A549 (cell line): ENCODE results near the gene ZIC2. TPM values are rescaled to one million over a fixed set of nuclear protein-coding genes. Genes with fewer than 3 reads are reported as not detected.

ENCODE experiments used
- ATAC-seq, 2 experiments: fragments of 200-7000 bp in 1 of 2; fragments of >200 bp in 1 of 2; cut with Nextera tagmentation in 1 of 2; cut with Tn5 transposase in 1 of 2; 3 replicates each; pipeline versions ENCODE4 v1.8.0 to v1.9.1; 2018 to 2020; ENCODE audit warnings: mild to moderate bottlenecking in 1 of 2, moderate library complexity in 1 of 2
- CTCF ChIA-PET: fragments of 300-600 bp; sonication (Branson Sonifier 250); formaldehyde crosslinking; extraction: SDS; loops from one replicate; lab custom pipeline; 2021; ENCODE audit warnings: antibody characterized with exemption, inconsistent platforms; lab: Yijun Ruan, JAX
- POLR2A ChIA-PET: fragments of 350-600 bp; formaldehyde crosslinking; extraction: SDS; loops from one replicate; lab custom pipeline; 2021; ENCODE audit warnings: antibody characterized with exemption, inconsistent platforms; lab: Yijun Ruan, JAX
- DNase-seq, 2 experiments: peaks; one replicate each; pipeline versions ENCODE4 v3.0.0 to v3.0.0-alpha.2; 2011 to 2016; ENCODE audit warnings: low read depth in 1 of 2, low spot score in 1 of 2
- FAIRE-seq: peaks from 2 replicates; lab custom pipeline; 2011; peaks lifted over from hg19 to GRCh38; lab: Jason Lieb, UNC
- H3K27ac ChIP-seq, 2 experiments: fragments of >200 bp; sonication (Bioruptor Twin); formaldehyde crosslinking; 3 replicates each; pipeline ENCODE4 v1.5.1; 2016 to 2017
- H3K4me1 ChIP-seq: fragments of >200 bp; sonication (Bioruptor Twin); formaldehyde crosslinking; 3 replicates; pipeline ENCODE4 v1.6.1; 2016
- H3K4me2 ChIP-seq: fragments of >200 bp; sonication (Bioruptor Twin); formaldehyde crosslinking; 3 replicates; pipeline ENCODE4 v1.6.1; 2016
- H3K4me3 ChIP-seq: fragments of >200 bp; sonication (Bioruptor Twin); formaldehyde crosslinking; 3 replicates; pipeline ENCODE4 v1.5.1; 2016
- H3K9me3 ChIP-seq: fragments of >200 bp; sonication (Bioruptor Twin); formaldehyde crosslinking; 3 replicates; pipeline ENCODE4 v1.6.1; 2016
- CBX2 ChIP-seq: fragments of 200-600 bp; sonication (generic); IDR thresholded peaks from 2 replicates; pipeline ENCODE4 v1.6.1; 2016; ENCODE audit warnings: low read depth, mild to moderate bottlenecking, borderline replicate concordance
- EHMT2 ChIP-seq: fragments of 200-600 bp; sonication (generic); IDR thresholded peaks from 2 replicates; pipeline ENCODE4 v1.6.1; 2016; ENCODE audit warnings: antibody characterized with exemption, low read depth, mild to moderate bottlenecking, moderate library complexity
- FOSL2 ChIP-seq, 2 experiments: fragments of 450-650 bp in 1 of 2; fragments of >200 bp in 1 of 2; sonication (Bioruptor Twin) in 1 of 2; formaldehyde crosslinking; IDR thresholded peaks; 2 replicates each; pipeline versions ENCODE4 v1.5.0 to v1.6.1; 2016 to 2020; ENCODE audit warnings: mild to moderate bottlenecking in 1 of 2, moderate library complexity in 1 of 2
- FOXS1 ChIP-seq: fragments of 250-450 bp; sonication (Bioruptor Pico); IDR thresholded peaks from 2 replicates; pipeline ENCODE4 v1.5.0; 2020; ENCODE audit warnings: mild to moderate bottlenecking, moderate library complexity
- HDAC2 ChIP-seq: fragments of 200-600 bp; sonication (generic); IDR thresholded peaks from 2 replicates; pipeline ENCODE4 v1.6.1; 2016
- JUN ChIP-seq, 2 experiments: fragments of >200 bp; sonication (Bioruptor Twin); formaldehyde crosslinking; IDR thresholded peaks; 2 replicates in 1 of 2; 3 replicates in 1 of 2; pipeline ENCODE4 v1.6.1; 2016 to 2017
- MYC ChIP-seq: IDR thresholded peaks from 2 replicates; pipeline ENCODE4 v1.6.1; 2012; ENCODE audit warnings: mild to moderate bottlenecking, inconsistent platforms, low read length, improper control_type of control experiment, borderline replicate concordance
- NFE2L2 ChIP-seq: fragments of 150-350 bp; conservative IDR thresholded peaks from 2 replicates; pipeline ENCODE4 v1.6.1; 2014; ENCODE audit warnings: low read length
- NR3C1 ChIP-seq: fragments of >200 bp; sonication (Bioruptor Twin); formaldehyde crosslinking; IDR thresholded peaks from 3 replicates; pipeline ENCODE4 v1.6.1; 2017
- POLR2AphosphoS2 ChIP-seq: conservative IDR thresholded peaks from 2 replicates; pipeline ENCODE4 v1.6.1; 2012; ENCODE audit warnings: low read length, improper control_type of control experiment, inconsistent platforms
- RARB ChIP-seq: fragments of 250-450 bp; sonication (Bioruptor Pico); IDR thresholded peaks from 2 replicates; pipeline ENCODE4 v1.8.0; 2021; ENCODE audit warnings: mild to moderate bottlenecking, moderate library complexity
- RCOR1 ChIP-seq: fragments of 150-350 bp; IDR thresholded peaks from 2 replicates; pipeline ENCODE4 v1.6.1; 2014; ENCODE audit warnings: antibody characterized with exemption, low read length, low read depth
- RFX5 ChIP-seq: fragments of 450-650 bp; IDR thresholded peaks from 2 replicates; pipeline ENCODE4 v1.7.1; 2014; ENCODE audit warnings: antibody characterized with exemption, mild to moderate bottlenecking, moderate library complexity
- RNF2 ChIP-seq: fragments of 200-600 bp; sonication (generic); IDR thresholded peaks from 2 replicates; pipeline ENCODE4 v1.6.1; 2016; ENCODE audit warnings: low read depth, mild to moderate bottlenecking, antibody characterized with exemption, moderate library complexity, borderline replicate concordance
- TFCP2L1 ChIP-seq: fragments of 250-450 bp; sonication (Bioruptor Pico); IDR thresholded peaks from 2 replicates; pipeline ENCODE4 v1.5.0; 2021; ENCODE audit warnings: mild to moderate bottlenecking
- TP53 ChIP-seq: fragments of 250-450 bp; sonication (Bioruptor Pico); IDR thresholded peaks from 2 replicates; pipeline ENCODE4 v1.5.0; 2021; ENCODE audit warnings: mild to moderate bottlenecking, moderate library complexity
- WGBS: methylation state at CpG from one replicate; pipeline ENCODE4 v1.1.6; 2017; ENCODE audit errors: missing lambda C conversion rate; 5-methylcytosine and 5-hydroxymethylcytosine counted together
- polyA plus RNA-seq, 4 experiments: library from polyadenylated mRNA; depleted of rRNA in 3 of 4; stranded (reverse); fragments of >200 nt; fragmentation: RNase III in 1 of 4; extraction: RNeasy Plus Mini Kit Qiagen cat#74134 plus additional on column Dnase treatment in 1 of 4; gene quantifications; 2 replicates in 3 of 4; 3 replicates in 1 of 4; pipeline ENCODE4 v1.2.3, GENCODE V29; 2011 to 2017
- TF ChIP-seq, protein P1 (sequence below): fragments of >200 bp; sonication (Bioruptor Twin); formaldehyde crosslinking; IDR thresholded peaks from 3 replicates; pipeline ENCODE4 v1.5.1; 2016
- TF ChIP-seq, protein P2 (sequence below): fragments of >200 bp; sonication (Bioruptor Twin); formaldehyde crosslinking; IDR thresholded peaks from 3 replicates; pipeline ENCODE4 v1.6.1; 2016
- TF ChIP-seq, protein P3 (sequence below): IDR thresholded peaks from 2 replicates; pipeline ENCODE4 v1.6.1; 2012; ENCODE audit warnings: low read depth, borderline replicate concordance
- TF ChIP-seq, protein P4 (sequence below): fragments of 250-450 bp; sonication (Bioruptor Pico); IDR thresholded peaks from 2 replicates; pipeline ENCODE4 v1.5.0; 2021; ENCODE audit warnings: mild to moderate bottlenecking, moderate library complexity, borderline replicate concordance
- TF ChIP-seq, protein P5 (sequence below): IDR thresholded peaks from 2 replicates; pipeline ENCODE4 v1.6.1; 2012
- TF ChIP-seq, protein P6 (sequence below): fragments of 450-650 bp; IDR thresholded peaks from 2 replicates; pipeline ENCODE4 v1.6.1; 2014; ENCODE audit warnings: antibody characterized with exemption
- TF ChIP-seq, protein P7 (sequence below): fragments of >200 bp; sonication (Bioruptor Twin); formaldehyde crosslinking; IDR thresholded peaks from 2 replicates; pipeline ENCODE4 v1.6.1; 2016

Gene ZIC2
- polyA plus RNA-seq, 2 of the 4 experiments (the other 2 are of a cell fraction) = 2.1 to 10.3 TPM

DNA sequence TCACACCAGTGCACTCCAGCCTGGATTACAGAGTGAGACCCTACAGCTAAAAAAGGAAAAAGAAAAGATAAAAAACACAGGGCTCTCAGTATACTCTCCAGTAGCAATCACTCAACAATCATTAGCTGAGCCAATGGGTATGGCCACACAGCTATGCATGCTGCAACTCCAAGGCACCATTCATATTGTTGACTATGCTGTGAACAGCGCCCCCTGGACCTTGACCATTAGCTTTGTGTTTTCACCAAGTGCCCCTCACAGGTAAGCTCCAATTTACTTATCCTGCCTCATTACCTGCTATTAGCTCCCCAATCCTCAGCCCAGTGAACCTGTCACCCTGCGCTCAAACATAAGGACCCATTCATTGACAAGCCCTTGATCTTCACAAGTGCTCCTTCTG is 45.8 kb upstream of the ZIC2 start:
- no peak for FAIRE-seq
- H3K9me3 ChIP-seq = no peaks in the 10 kb centered on the region
- H3K4me3 ChIP-seq = no peak overlapping the region
- ATAC-seq = no peak
- WGBS = 61% methylated on average over 2 of the region's 2 CpGs
- no peak for DNase-seq
- POLR2A ChIA-PET = no interaction called here
- TF ChIP-seq RNF2 (no peak), TP53 (CRISPR knock-in tag) (no peak), FOXS1 (CRISPR knock-in tag) (no peak), TFCP2L1 (CRISPR knock-in tag) (no peak), NR3C1 (no peak), NFE2L2 (no peak), FOSL2 (IDR thresholded peaks at IDR 0.05) (no peak), FOSL2 (CRISPR knock-in tag; IDR thresholded peaks at IDR 0.05) (no peak), RCOR1 (no peak), RARB (no peak), MYC (no peak)
- TF ChIP-seq, protein P1, sequence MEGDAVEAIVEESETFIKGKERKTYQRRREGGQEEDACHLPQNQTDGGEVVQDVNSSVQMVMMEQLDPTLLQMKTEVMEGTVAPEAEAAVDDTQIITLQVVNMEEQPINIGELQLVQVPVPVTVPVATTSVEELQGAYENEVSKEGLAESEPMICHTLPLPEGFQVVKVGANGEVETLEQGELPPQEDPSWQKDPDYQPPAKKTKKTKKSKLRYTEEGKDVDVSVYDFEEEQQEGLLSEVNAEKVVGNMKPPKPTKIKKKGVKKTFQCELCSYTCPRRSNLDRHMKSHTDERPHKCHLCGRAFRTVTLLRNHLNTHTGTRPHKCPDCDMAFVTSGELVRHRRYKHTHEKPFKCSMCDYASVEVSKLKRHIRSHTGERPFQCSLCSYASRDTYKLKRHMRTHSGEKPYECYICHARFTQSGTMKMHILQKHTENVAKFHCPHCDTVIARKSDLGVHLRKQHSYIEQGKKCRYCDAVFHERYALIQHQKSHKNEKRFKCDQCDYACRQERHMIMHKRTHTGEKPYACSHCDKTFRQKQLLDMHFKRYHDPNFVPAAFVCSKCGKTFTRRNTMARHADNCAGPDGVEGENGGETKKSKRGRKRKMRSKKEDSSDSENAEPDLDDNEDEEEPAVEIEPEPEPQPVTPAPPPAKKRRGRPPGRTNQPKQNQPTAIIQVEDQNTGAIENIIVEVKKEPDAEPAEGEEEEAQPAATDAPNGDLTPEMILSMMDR = no peak
- TF ChIP-seq, protein P2, sequence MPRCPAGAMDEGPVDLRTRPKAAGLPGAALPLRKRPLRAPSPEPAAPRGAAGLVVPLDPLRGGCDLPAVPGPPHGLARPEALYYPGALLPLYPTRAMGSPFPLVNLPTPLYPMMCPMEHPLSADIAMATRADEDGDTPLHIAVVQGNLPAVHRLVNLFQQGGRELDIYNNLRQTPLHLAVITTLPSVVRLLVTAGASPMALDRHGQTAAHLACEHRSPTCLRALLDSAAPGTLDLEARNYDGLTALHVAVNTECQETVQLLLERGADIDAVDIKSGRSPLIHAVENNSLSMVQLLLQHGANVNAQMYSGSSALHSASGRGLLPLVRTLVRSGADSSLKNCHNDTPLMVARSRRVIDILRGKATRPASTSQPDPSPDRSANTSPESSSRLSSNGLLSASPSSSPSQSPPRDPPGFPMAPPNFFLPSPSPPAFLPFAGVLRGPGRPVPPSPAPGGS = no peak
- TF ChIP-seq, protein P3, sequence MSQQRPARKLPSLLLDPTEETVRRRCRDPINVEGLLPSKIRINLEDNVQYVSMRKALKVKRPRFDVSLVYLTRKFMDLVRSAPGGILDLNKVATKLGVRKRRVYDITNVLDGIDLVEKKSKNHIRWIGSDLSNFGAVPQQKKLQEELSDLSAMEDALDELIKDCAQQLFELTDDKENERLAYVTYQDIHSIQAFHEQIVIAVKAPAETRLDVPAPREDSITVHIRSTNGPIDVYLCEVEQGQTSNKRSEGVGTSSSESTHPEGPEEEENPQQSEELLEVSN = no peak
- TF ChIP-seq, protein P4, sequence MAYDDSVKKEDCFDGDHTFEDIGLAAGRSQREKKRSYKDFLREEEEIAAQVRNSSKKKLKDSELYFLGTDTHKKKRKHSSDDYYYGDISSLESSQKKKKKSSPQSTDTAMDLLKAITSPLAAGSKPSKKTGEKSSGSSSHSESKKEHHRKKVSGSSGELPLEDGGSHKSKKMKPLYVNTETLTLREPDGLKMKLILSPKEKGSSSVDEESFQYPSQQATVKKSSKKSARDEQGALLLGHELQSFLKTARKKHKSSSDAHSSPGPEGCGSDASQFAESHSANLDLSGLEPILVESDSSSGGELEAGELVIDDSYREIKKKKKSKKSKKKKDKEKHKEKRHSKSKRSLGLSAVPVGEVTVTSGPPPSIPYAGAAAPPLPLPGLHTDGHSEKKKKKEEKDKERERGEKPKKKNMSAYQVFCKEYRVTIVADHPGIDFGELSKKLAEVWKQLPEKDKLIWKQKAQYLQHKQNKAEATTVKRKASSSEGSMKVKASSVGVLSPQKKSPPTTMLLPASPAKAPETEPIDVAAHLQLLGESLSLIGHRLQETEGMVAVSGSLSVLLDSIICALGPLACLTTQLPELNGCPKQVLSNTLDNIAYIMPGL (CRISPR knock-in tag) = no peak
- TF ChIP-seq, protein P5, sequence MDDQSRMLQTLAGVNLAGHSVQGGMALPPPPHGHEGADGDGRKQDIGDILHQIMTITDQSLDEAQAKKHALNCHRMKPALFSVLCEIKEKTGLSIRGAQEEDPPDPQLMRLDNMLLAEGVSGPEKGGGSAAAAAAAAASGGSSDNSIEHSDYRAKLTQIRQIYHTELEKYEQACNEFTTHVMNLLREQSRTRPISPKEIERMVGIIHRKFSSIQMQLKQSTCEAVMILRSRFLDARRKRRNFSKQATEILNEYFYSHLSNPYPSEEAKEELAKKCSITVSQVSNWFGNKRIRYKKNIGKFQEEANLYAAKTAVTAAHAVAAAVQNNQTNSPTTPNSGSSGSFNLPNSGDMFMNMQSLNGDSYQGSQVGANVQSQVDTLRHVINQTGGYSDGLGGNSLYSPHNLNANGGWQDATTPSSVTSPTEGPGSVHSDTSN = no peak
- TF ChIP-seq, protein P6, sequence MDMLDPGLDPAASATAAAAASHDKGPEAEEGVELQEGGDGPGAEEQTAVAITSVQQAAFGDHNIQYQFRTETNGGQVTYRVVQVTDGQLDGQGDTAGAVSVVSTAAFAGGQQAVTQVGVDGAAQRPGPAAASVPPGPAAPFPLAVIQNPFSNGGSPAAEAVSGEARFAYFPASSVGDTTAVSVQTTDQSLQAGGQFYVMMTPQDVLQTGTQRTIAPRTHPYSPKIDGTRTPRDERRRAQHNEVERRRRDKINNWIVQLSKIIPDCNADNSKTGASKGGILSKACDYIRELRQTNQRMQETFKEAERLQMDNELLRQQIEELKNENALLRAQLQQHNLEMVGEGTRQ = no peak
- no peak overlapping the region for H3K4me2 ChIP-seq
- CTCF ChIA-PET = interaction anchor here (1.4 to 1.8 kb wide), 2 partner anchors 19 to 280 kb away, joined by 3 to 7 read pairs; no protein-coding TSS in a partner anchor
- no peaks in the 10 kb centered on the region for H3K4me1 ChIP-seq
- H3K27ac ChIP-seq = no peak overlapping the region

DNA sequence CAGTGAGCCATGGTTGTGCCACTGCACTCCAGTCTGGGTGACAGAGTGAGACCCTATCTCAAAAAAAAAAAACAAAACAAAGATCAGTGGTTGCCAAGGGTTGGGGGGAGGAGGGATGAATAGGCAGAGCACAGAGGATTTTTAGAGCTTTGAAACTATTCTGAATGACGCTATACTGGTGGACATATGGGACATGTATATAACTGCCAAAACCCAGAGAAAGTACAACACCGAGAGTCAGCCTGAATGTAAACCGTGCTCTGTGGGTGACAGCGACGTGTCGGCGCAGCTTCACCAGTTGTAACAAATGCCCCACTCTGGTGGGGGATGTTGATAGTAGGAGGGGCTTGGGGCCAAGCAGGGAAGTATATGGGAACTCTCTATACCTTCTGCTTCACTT is 42.9 kb upstream of the ZIC2 start:
- no peaks in the 10 kb centered on the region for H3K9me3 ChIP-seq
- H3K4me2 ChIP-seq = no peak overlapping the region
- H3K4me3 ChIP-seq = no peak overlapping the region
- H3K27ac ChIP-seq = no peak overlapping the region
- no peak for DNase-seq
- no peak for TF ChIP-seq RFX5
- TF ChIP-seq JUN (IDR thresholded peaks at IDR 0.05) = no peak
- TF ChIP-seq, protein P5 = no peak
- no peak for TF ChIP-seq HDAC2
- TF ChIP-seq, protein P7, sequence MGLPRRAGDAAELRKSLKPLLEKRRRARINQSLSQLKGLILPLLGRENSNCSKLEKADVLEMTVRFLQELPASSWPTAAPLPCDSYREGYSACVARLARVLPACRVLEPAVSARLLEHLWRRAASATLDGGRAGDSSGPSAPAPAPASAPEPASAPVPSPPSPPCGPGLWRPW = no peak
- TF ChIP-seq, protein P3 = no peak
- TF ChIP-seq CBX2 = no peak
- TF ChIP-seq RARB = no peak
- no peak for TF ChIP-seq NR3C1
- no peak for TF ChIP-seq POLR2AphosphoS2
- no peak for TF ChIP-seq EHMT2
- ATAC-seq = no peak
- 95% methylated on average over 7 of the region's 7 CpGs for WGBS
- H3K4me1 ChIP-seq = no peaks in the 10 kb centered on the region
- no peak for FAIRE-seq
- ChIA-PET POLR2A (no interaction called here), CTCF (interaction anchor here (0.7 kb wide), 1 partner anchor 282 kb away, joined by 5 read pairs; no protein-coding TSS in a partner anchor)
